Upper lobe of left lung (tissue), 4 donors: Measurements from ENCODE around the gene RIMBP2.

Experiments
- CTCF ChIP-seq, 6 experiments: fragments of 450-650 bp in 4 of 6; fragments of 200-600 bp in 2 of 6; sonication (generic) in 2 of 6; IDR thresholded peaks; one replicate each; pipeline ENCODE4 v1.5.1; 2016 to 2019; ENCODE audit warnings: antibody characterized with exemption in 6 of 6
- EP300 ChIP-seq, 4 donors: sonication (generic); formaldehyde crosslinking; IDR thresholded peaks; one replicate each; pipeline ENCODE4 v1.5.1; 2017; ENCODE audit warnings: antibody characterized with exemption in 4 of 4, control low read depth in 2 of 4
- POLR2A ChIP-seq, 4 donors: fragments of 450-650 bp; IDR thresholded peaks; one replicate each; pipeline ENCODE4 v1.5.1; 2016 to 2017; ENCODE audit warnings: antibody characterized with exemption in 4 of 4, mild to moderate bottlenecking in 2 of 4
- POLR2AphosphoS5 ChIP-seq, 2 donors: sonication (generic); formaldehyde crosslinking; IDR thresholded peaks; one replicate each; pipeline ENCODE4 v1.5.1; 2017; ENCODE audit warnings: antibody characterized with exemption in 2 of 2

GRCh38 chr12:130702966-130703732 lies 12.9 kb downstream of the RIMBP2 start:
- TF ChIP-seq POLR2AphosphoS5 (IDR thresholded peaks at IDR 0.05) (no peak), POLR2A (IDR thresholded peaks at IDR 0.05) (no peak), CTCF (IDR thresholded peaks at IDR 0.05) (no peak), EP300 (IDR thresholded peaks at IDR 0.05) (no peak)
